ENCODE data around the gene IGF1R. TPM values are rescaled to one million over a fixed set of nuclear protein-coding genes. Genes with fewer than 3 reads are reported as not detected.

Gene IGF1R
- total and polyA plus RNA-seq, 2 of the 13 experiments (the other 11 are each of a cell fraction or from before 2014, with no cell fraction given), result 15.9 to 18.4 TPM

DNA sequence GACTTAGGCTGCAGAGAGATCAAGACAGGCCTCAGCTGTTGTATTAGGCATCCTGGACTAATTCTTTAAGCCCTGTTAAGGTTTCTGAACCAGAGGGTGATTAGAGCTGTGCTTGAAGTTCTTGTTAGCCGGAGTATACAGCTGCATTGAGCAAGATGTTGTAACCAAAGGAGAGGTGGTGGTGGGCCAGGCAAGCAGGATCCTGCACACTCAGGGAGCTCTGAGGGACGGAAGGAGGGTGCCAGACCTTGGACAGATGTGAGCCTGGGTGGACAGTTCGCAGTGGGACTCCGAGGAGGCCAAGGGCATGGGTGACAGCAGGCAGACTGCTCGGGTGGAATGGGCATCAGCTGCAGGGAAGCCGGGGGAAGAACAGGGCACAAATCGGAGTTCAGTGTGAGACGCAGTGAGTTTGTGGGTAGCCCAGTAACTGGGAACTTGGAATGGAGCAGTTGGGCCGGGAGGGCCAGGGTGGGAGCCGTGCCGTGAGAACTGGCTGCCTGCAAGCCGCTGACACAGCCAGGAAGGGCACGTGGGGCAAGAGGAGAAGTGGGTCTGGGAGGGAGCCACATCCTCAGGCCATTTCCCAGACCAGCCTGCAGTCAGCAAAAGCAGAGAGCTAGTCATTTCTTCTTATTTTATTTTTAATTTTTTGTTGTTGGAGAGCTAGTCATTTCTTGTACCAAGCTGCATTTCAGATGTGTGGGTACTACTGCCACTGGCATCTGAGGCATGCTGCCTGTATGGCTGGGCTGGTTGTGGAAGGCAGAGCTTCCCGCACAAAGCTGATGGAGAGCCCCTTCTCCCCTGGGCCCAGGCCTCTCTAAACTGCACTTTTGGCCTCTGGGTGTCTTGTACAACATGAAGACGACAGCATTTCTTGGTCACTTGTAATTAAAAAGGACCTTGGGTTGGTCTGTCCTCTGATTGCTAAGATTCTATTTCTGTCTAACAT, 298.2 kb downstream of the IGF1R start (continued):
- TF ChIP-seq, protein P1, sequence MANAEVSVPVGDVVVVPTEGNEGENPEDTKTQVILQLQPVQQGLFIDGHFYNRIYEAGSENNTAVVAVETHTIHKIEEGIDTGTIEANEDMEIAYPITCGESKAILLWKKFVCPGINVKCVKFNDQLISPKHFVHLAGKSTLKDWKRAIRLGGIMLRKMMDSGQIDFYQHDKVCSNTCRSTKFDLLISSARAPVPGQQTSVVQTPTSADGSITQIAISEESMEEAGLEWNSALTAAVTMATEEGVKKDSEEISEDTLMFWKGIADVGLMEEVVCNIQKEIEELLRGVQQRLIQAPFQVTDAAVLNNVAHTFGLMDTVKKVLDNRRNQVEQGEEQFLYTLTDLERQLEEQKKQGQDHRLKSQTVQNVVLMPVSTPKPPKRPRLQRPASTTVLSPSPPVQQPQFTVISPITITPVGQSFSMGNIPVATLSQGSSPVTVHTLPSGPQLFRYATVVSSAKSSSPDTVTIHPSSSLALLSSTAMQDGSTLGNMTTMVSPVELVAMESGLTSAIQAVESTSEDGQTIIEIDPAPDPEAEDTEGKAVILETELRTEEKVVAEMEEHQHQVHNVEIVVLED (CRISPR knock-in tag; IDR thresholded peaks at IDR 0.05; ENCODE audit: borderline replicate concordance), result no peak
- TF ChIP-seq ETS1 (CRISPR knock-in tag; IDR thresholded peaks at IDR 0.05) (no peak), CBX1 (IDR thresholded peaks at IDR 0.05; ENCODE audit: low read depth) (no peak), GABPB1 (CRISPR knock-in tag; IDR thresholded peaks at IDR 0.05) (no peak)
- TF ChIP-seq, protein P2, sequence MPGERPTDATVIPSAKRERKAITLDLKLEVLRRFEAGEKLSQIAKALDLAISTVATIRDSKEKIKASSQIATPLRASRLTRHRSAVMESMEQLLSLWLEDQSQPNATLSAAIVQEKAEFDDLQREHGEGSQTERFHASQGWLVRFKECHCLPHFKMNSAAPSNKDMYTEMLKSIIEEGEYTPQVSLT (CRISPR knock-in tag; IDR thresholded peaks at IDR 0.05; ENCODE audit: borderline replicate concordance, low read depth), result no peak

DNA sequence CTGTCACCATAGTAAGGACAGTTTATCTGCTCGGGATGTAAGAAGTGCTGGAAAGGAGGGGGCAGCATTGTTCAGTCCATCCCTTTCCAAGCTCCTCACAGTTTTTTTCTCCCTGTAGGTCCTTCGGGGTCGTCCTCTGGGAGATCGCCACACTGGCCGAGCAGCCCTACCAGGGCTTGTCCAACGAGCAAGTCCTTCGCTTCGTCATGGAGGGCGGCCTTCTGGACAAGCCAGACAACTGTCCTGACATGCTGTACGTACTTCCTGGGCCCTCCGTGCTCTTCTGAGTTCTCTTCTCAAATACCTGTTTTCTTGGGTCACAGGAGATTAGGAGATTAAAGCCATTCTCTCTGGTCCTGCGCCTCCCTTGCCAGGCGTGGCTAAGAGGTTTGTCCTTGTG, 300.1 kb downstream of the IGF1R start:
- H3K4me1 ChIP-seq (ENCODE audit: insufficient read depth, low read length), result peaks cover 19% of the 10 kb centered on the region
- ATAC-seq (no peak), FAIRE-seq (no peak), DNase-seq (ENCODE audit: low spot score) (no peak)
- no peaks in the 10 kb centered on the region for H3K27me3 ChIP-seq (ENCODE audit: control insufficient read depth in 1 of 2, insufficient read depth in 2 of 2, low read length in 2 of 2)
- CTCF ChIA-PET (ENCODE audit: low intra/inter-chr PET ratio, low total read pairs), result no interaction called here
- no peaks in the 10 kb centered on the region; the same call in 1 of the 2 replicates for H4K20me1 ChIP-seq (ENCODE audit: insufficient read depth, low read length)
- H3K4me3 ChIP-seq (replicated peaks in 1 of 3; ENCODE audit: insufficient read depth in 1 of 3, low read depth in 2 of 3, low read length in 3 of 3), result no peak overlapping the region
- no peak overlapping the region for H2AFZ ChIP-seq (ENCODE audit: low read length)
- H3K27ac ChIP-seq (ENCODE audit: extremely low read length, insufficient read depth, low read length), result no peak overlapping the region
- in situ Hi-C loops (cut with HindIII; ENCODE audit: extremely low pct_ligation_motif_present, low pct_unique_long_range_greater_than_20kb), result no loop called here
- H3K79me2 ChIP-seq (ENCODE audit: insufficient read depth, low read length), result no peaks in the 10 kb centered on the region
- H3K9me3 ChIP-seq (ENCODE audit: low read length), result no peaks in the 10 kb centered on the region
- BruUV-seq (replicated peaks), result no TSS peak
- peaks cover 45 to 79% of the 10 kb centered on the region in 2 experiments for H3K36me3 ChIP-seq (replicated peaks in 1 of 2; ENCODE audit: control insufficient read depth in 1 of 2, insufficient read depth in 2 of 2, low read length in 2 of 2)
- no peak overlapping the region for H3K9ac ChIP-seq (ENCODE audit: insufficient read depth, low read depth, low read length)
- POLR2A ChIA-PET, result no interaction called here
- H3K4me2 ChIP-seq (ENCODE audit: low read depth, low read length), result no peak overlapping the region
- WGBS (ENCODE audit: low lambda C conversion rate), result 96% methylated on average over 13 of the region's 13 CpGs
- intact Hi-C loops (cut with micrococcal nuclease; ENCODE audit: unreplicated experiment), result no loop called here
- TF ChIP-seq ZIK1 (CRISPR knock-in tag; IDR thresholded peaks at IDR 0.05; ENCODE audit: borderline replicate concordance, low read depth) (no peak), GPN1 (CRISPR knock-in tag; IDR thresholded peaks at IDR 0.05; ENCODE audit: borderline replicate concordance) (no peak), KDM6A (CRISPR knock-in tag; IDR thresholded peaks at IDR 0.05; ENCODE audit: low read depth) (no peak), ZSCAN29 (CRISPR knock-in tag; conservative IDR thresholded peaks at IDR 0.05) (no peak), ZNF619 (CRISPR knock-in tag; IDR thresholded peaks at IDR 0.05) (no peak), ZZZ3 (CRISPR knock-in tag; IDR thresholded peaks at IDR 0.05; ENCODE audit: borderline replicate concordance) (no peak)
- TF ChIP-seq, protein P3, sequence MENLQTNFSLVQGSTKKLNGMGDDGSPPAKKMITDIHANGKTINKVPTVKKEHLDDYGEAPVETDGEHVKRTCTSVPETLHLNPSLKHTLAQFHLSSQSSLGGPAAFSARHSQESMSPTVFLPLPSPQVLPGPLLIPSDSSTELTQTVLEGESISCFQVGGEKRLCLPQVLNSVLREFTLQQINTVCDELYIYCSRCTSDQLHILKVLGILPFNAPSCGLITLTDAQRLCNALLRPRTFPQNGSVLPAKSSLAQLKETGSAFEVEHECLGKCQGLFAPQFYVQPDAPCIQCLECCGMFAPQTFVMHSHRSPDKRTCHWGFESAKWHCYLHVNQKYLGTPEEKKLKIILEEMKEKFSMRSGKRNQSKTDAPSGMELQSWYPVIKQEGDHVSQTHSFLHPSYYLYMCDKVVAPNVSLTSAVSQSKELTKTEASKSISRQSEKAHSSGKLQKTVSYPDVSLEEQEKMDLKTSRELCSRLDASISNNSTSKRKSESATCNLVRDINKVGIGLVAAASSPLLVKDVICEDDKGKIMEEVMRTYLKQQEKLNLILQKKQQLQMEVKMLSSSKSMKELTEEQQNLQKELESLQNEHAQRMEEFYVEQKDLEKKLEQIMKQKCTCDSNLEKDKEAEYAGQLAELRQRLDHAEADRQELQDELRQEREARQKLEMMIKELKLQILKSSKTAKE (CRISPR knock-in tag; IDR thresholded peaks at IDR 0.05; ENCODE audit: borderline replicate concordance), result no peak
- TF ChIP-seq, protein P1 (CRISPR knock-in tag; IDR thresholded peaks at IDR 0.05; ENCODE audit: borderline replicate concordance), result no peak
- TF ChIP-seq, protein P4, sequence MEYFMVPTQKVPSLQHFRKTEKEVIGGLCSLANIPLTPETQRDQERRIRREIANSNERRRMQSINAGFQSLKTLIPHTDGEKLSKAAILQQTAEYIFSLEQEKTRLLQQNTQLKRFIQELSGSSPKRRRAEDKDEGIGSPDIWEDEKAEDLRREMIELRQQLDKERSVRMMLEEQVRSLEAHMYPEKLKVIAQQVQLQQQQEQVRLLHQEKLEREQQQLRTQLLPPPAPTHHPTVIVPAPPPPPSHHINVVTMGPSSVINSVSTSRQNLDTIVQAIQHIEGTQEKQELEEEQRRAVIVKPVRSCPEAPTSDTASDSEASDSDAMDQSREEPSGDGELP (IDR thresholded peaks at IDR 0.05; ENCODE audit: borderline replicate concordance, low read depth), result no peak
